H1 (cell line): ENCODE data around the gene ADCY7. TPM values are rescaled to one million over a fixed set of nuclear protein-coding genes. Genes with fewer than 3 reads are reported as not detected.

Source experiments
- CTCF ChIA-PET: fragments of 300-600 bp; sonication (Branson Sonifier 250); formaldehyde crosslinking; loops from one replicate; lab custom pipeline; 2021; ENCODE audit not compliant: partially characterized antibody; lab: Charles Lee
- POLR2A ChIA-PET: fragments of 300-600 bp; sonication (Branson Sonifier 250); formaldehyde crosslinking; loops from one replicate; lab custom pipeline; 2021; ENCODE audit warnings: inconsistent platforms; ENCODE audit not compliant: partially characterized antibody; lab: Charles Lee
- DNase-seq, 2 experiments: peaks; one replicate each; pipeline versions ENCODE4 v3.0.0 to v3.0.0-alpha.2; 2010 to 2022; ENCODE audit warnings: low spot score in 2 of 2, low read depth in 1 of 2, mixed read lengths in 1 of 2
- FAIRE-seq: peaks from 2 replicates; lab custom pipeline; 2011; peaks lifted over from hg19 to GRCh38; lab: Jason Lieb, UNC
- H2AFZ ChIP-seq: 2 replicates; pipeline ENCODE4 v1.8.1; 2012; ENCODE audit warnings: low read length, inconsistent platforms
- H2AK5ac ChIP-seq: 2 replicates; pipeline ENCODE4 v1.6.1; 2013; ENCODE audit warnings: low read depth, low read length
- H2BK120ac ChIP-seq: replicated peaks from 2 replicates; pipeline ENCODE3; 2013; ENCODE audit warnings: low read depth, low read length, inconsistent platforms
- H2BK12ac ChIP-seq: 2 replicates; pipeline ENCODE4 v1.6.1; 2013; ENCODE audit warnings: low read depth, low read length
- H2BK15ac ChIP-seq: 2 replicates; pipeline ENCODE4 v1.6.1; 2013; ENCODE audit warnings: low read length
- H2BK20ac ChIP-seq: 2 replicates; pipeline ENCODE4 v1.6.1; 2013; ENCODE audit warnings: low read length
- H2BK5ac ChIP-seq: 2 replicates; pipeline ENCODE4 v1.6.1; 2013; ENCODE audit warnings: low read depth, low read length
- H3K14ac ChIP-seq: 2 replicates; pipeline ENCODE4 v1.6.1; 2013; ENCODE audit warnings: inconsistent platforms; ENCODE audit not compliant: insufficient read length
- H3K18ac ChIP-seq: 2 replicates; pipeline ENCODE4 v1.6.1; 2013; ENCODE audit warnings: low read length; ENCODE audit errors: extremely low read depth
- H3K23ac ChIP-seq: 2 replicates; pipeline ENCODE4 v1.6.1; 2013; ENCODE audit warnings: inconsistent platforms; ENCODE audit not compliant: insufficient read length
- H3K23me2 ChIP-seq: 2 replicates; pipeline ENCODE4 v1.6.1; 2013; ENCODE audit warnings: low read depth, low read length
- H3K27ac ChIP-seq: 2 replicates; pipeline ENCODE4 v1.6.1; 2011; ENCODE audit warnings: low read depth, low read length, inconsistent platforms
- H3K27me3 ChIP-seq, 4 experiments: replicated peaks in 1 of 4; 1 replicate in 1 of 4; 2 replicates in 3 of 4; pipeline versions ENCODE4 v1.6.1 to v1.8.1; 2011 to 2013; ENCODE audit warnings: low read length in 3 of 4, mild to moderate bottlenecking in 3 of 4, inconsistent platforms in 2 of 4, mixed read lengths in 2 of 4, moderate library complexity in 1 of 4; ENCODE audit not compliant: control insufficient read depth in 3 of 4, insufficient read depth in 3 of 4; ENCODE audit errors: extremely low read depth in 1 of 4
- H3K36me3 ChIP-seq, 4 experiments: 2 replicates each; pipeline versions ENCODE4 v1.6.1 to v1.8.1; 2011 to 2013; ENCODE audit warnings: mild to moderate bottlenecking in 4 of 4, low read length in 3 of 4, moderate library complexity in 2 of 4, control low read depth in 1 of 4, inconsistent platforms in 1 of 4; ENCODE audit not compliant: insufficient read depth in 4 of 4, control insufficient read depth in 2 of 4
- H3K4ac ChIP-seq: replicated peaks from 2 replicates; pipeline ENCODE3; 2013; ENCODE audit warnings: low read length, low read depth, mixed read lengths, inconsistent platforms; ENCODE audit not compliant: insufficient read length
- H3K4me1 ChIP-seq, 4 experiments: replicated peaks in 1 of 4; 1 replicate in 1 of 4; 2 replicates in 3 of 4; pipeline versions ENCODE4 v1.6.1 to v1.8.1; 2011 to 2013; ENCODE audit warnings: low read length in 3 of 4, inconsistent platforms in 2 of 4, mixed read lengths in 1 of 4; ENCODE audit not compliant: insufficient read depth in 4 of 4, control insufficient read depth in 3 of 4
- H3K4me2 ChIP-seq, 2 experiments: 2 replicates each; pipeline versions ENCODE4 v1.6.1 to v1.8.1; 2011 to 2013; ENCODE audit warnings: low read depth in 2 of 2, low read length in 2 of 2, control low read depth in 1 of 2, inconsistent platforms in 1 of 2, mild to moderate bottlenecking in 1 of 2; ENCODE audit not compliant: insufficient read depth in 1 of 2
- H3K4me3 ChIP-seq, 4 experiments: fragments of 200-600, 300-600 bp in 1 of 4; sonication (generic), shearing (Covaris generic), sonication (Bioruptor Twin) in 1 of 4; 2 replicates each; pipeline versions ENCODE4 v1.5.1 to v1.8.1; 2011 to 2016; ENCODE audit warnings: low read length in 4 of 4, low read depth in 3 of 4, control low read depth in 2 of 4, inconsistent platforms in 2 of 4, mild to moderate bottlenecking in 2 of 4, mixed read lengths in 1 of 4, moderate library complexity in 1 of 4; ENCODE audit not compliant: insufficient read depth in 2 of 4; ENCODE audit errors: extremely low read depth in 1 of 4
- H3K56ac ChIP-seq: replicated peaks from 2 replicates; pipeline ENCODE3; 2013; ENCODE audit warnings: low read depth, mild to moderate bottlenecking, mixed read lengths, low read length, inconsistent platforms; ENCODE audit not compliant: insufficient read length
- H3K79me1 ChIP-seq: 2 replicates; pipeline ENCODE4 v1.6.1; 2013; ENCODE audit warnings: low read depth, low read length, control low read depth
- H3K79me2 ChIP-seq, 2 experiments: 2 replicates each; pipeline versions ENCODE4 v1.6.1 to v1.8.1; 2012 to 2013; ENCODE audit warnings: low read length in 2 of 2, mild to moderate bottlenecking in 2 of 2, inconsistent platforms in 1 of 2; ENCODE audit not compliant: insufficient read depth in 2 of 2, control insufficient read depth in 1 of 2
- H3K9ac ChIP-seq, 4 experiments: replicated peaks in 1 of 4; 1 replicate in 1 of 4; 2 replicates in 3 of 4; pipeline versions ENCODE4 v1.6.1 to v1.8.1; 2011 to 2013; ENCODE audit warnings: low read depth in 3 of 4, low read length in 3 of 4, control low read depth in 2 of 4, mild to moderate bottlenecking in 2 of 4, moderate library complexity in 2 of 4, inconsistent platforms in 1 of 4; ENCODE audit errors: extremely low read depth in 1 of 4
- H3K9me3 ChIP-seq, 2 experiments: 2 replicates each; pipeline versions ENCODE4 v1.6.1 to v1.8.1; 2012 to 2013; ENCODE audit warnings: mild to moderate bottlenecking in 2 of 2, moderate library complexity in 2 of 2, control low read depth in 1 of 2, inconsistent platforms in 1 of 2, low read depth in 1 of 2, low read length in 1 of 2, mixed read lengths in 1 of 2; ENCODE audit not compliant: insufficient read depth in 2 of 2
- H4K20me1 ChIP-seq, 2 experiments: replicated peaks in 1 of 2; 2 replicates each; pipeline versions ENCODE3 to v1.8.1; 2011 to 2013; ENCODE audit warnings: inconsistent platforms in 2 of 2, low read length in 2 of 2, mild to moderate bottlenecking in 1 of 2; ENCODE audit not compliant: insufficient read depth in 2 of 2, control insufficient read depth in 1 of 2
- H4K5ac ChIP-seq: 2 replicates; pipeline ENCODE4 v1.6.1; 2013; ENCODE audit warnings: low read length, low read depth, mixed read lengths, inconsistent platforms; ENCODE audit not compliant: insufficient read length
- H4K8ac ChIP-seq: 2 replicates; pipeline ENCODE4 v1.8.0; 2013; ENCODE audit warnings: mild to moderate bottlenecking, moderate library complexity, low read length, inconsistent platforms; ENCODE audit not compliant: insufficient read depth; ENCODE audit errors: extremely low read depth
- H4K91ac ChIP-seq: replicated peaks from 2 replicates; pipeline ENCODE3; 2013; ENCODE audit warnings: low read length, mixed read lengths, inconsistent platforms; ENCODE audit not compliant: insufficient read length
- ASH2L ChIP-seq: fragments of 200-600, 300-600 bp; sonication (generic); IDR thresholded peaks from one replicate; pipeline ENCODE4 v1.7.1; 2017; ENCODE audit warnings: low read length
- CHD1 ChIP-seq: IDR thresholded peaks from 2 replicates; pipeline ENCODE4 v1.6.1; 2012; ENCODE audit warnings: low read depth, low read length, improper control_type of control experiment
- EZH2 ChIP-seq: fragments of 200-600 bp; sonication (generic); IDR thresholded peaks from 2 replicates; pipeline ENCODE4 v1.7.1; 2012; ENCODE audit warnings: low read depth, mild to moderate bottlenecking, moderate library complexity, low read length, inconsistent platforms; ENCODE audit not compliant: severe bottlenecking
- GABPA ChIP-seq: IDR thresholded peaks from 2 replicates; pipeline ENCODE4 v1.6.1; 2011; ENCODE audit warnings: mild to moderate bottlenecking, low read length, moderate library complexity, borderline replicate concordance; ENCODE audit not compliant: insufficient read depth
- KDM5A ChIP-seq: fragments of 200-600 bp; IDR thresholded peaks from 2 replicates; pipeline ENCODE4 v1.7.1; 2012; ENCODE audit warnings: mild to moderate bottlenecking, low read length, inconsistent platforms, mixed read lengths
- RAD21 ChIP-seq, 2 experiments: IDR thresholded peaks in 1 of 2; conservative IDR thresholded peaks in 1 of 2; 2 replicates each; pipeline ENCODE4 v1.6.1; 2011; ENCODE audit warnings: low read depth in 2 of 2, low read length in 2 of 2, improper control_type of control experiment in 1 of 2, inconsistent platforms in 1 of 2, mild to moderate bottlenecking in 1 of 2, moderate library complexity in 1 of 2
- RFX5 ChIP-seq: IDR thresholded peaks from 2 replicates; pipeline ENCODE4 v1.6.1; 2011; ENCODE audit warnings: low read depth, low read length, improper control_type of control experiment, borderline replicate concordance
- SIX5 ChIP-seq: IDR thresholded peaks from 2 replicates; pipeline ENCODE4 v1.6.1; 2011; ENCODE audit warnings: mild to moderate bottlenecking, low read depth, low read length
- TAF1 ChIP-seq: IDR thresholded peaks from 2 replicates; pipeline ENCODE4 v1.6.1; 2011; ENCODE audit warnings: mild to moderate bottlenecking, low read depth, low read length
- TEAD4 ChIP-seq: IDR thresholded peaks from 2 replicates; pipeline ENCODE4 v1.6.1; 2012; ENCODE audit warnings: low read depth, low read length, inconsistent platforms, mixed read lengths
- YY1 ChIP-seq: IDR thresholded peaks from 2 replicates; pipeline ENCODE4 v1.6.1; 2011; ENCODE audit warnings: low read depth, mild to moderate bottlenecking, low read length
- WGBS, 2 experiments: shearing (Covaris generic) in 1 of 2; methylation state at CpG; one replicate each; pipeline versions ENCODE4 v1.1.6 to v1.1.7; 2013 to 2015; ENCODE audit warnings: low lambda C conversion rate in 2 of 2, mixed read lengths in 2 of 2, inconsistent platforms in 1 of 2, low coverage in 1 of 2, missing lambda C conversion rate in 1 of 2; ENCODE audit not compliant: insufficient replicate concordance in 2 of 2, insufficient coverage in 1 of 2, insufficient read length in 1 of 2; ENCODE audit errors: extremely low coverage in 1 of 2, missing lambda C conversion rate in 1 of 2; 5-methylcytosine and 5-hydroxymethylcytosine counted together
- polyA plus RNA-seq, 7 experiments: library from polyadenylated mRNA; depleted of rRNA in 3 of 7; stranded (reverse) in 5 of 7; unstranded in 2 of 7; fragments of >200 nt in 5 of 7; fragments of 200-250 nt in 2 of 7; gene quantifications; 1 replicate in 5 of 7; 2 replicates in 1 of 7; 4 replicates in 1 of 7; pipeline versions ENCODE4 v1.2.1 to v1.2.3, GENCODE V29; 2011 to 2013; ENCODE audit warnings: missing spikeins in 2 of 7, mixed read lengths in 2 of 7
- total RNA-seq: library from RNA; stranded (reverse); fragmentation: NEBNext Ultra II Directional; extraction: Animal tissue kit (Norgen Biotek cat#: 25700); gene quantifications from 2 replicates; pipeline ENCODE4 v1.2.1, GENCODE V29; 2021
- TF ChIP-seq, protein P1 (sequence below): IDR thresholded peaks from 2 replicates; pipeline ENCODE4 v1.6.1; 2011; ENCODE audit warnings: low read length, improper control_type of control experiment

Gene ADCY7
- total and polyA plus RNA-seq, 2 of the 8 experiments (the other 6 are each of a cell fraction or from before 2014, with no cell fraction given) = 2.4 to 5.1 TPM

DNA sequence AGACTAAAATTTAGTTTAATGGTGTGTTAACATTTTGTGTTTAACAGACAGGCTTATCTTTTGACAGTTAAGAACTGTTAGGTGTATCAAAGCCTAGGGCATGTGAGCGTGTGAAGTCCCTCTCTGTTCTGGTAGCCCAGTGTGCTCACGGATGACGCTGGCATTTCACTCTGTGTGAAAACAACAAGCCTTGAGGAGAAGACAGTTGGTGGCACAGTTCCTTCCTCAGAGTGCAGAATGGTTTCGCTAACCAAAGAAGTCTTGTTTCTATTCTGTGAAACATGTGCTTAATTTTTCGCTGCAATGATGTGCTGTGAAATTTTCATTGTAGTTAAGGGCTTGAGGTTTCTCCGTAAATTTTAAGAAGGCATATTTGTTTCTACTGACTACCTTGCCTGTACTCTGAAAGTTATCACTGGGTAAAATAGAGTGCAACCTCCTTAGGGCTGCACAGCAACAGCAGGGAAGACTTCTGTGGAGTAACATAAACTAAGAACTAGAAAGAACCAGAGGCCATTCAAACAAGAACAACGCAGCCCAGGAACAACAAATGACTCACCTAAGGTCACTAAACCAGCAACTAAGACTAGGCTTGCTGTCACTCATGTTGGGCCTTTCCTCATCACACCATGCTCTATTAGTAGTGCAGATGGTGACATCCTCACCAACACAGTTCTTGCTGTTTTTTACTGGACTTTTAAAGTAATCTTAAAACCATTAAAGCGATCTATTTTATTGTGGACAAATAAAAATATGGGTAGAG, 69.0 kb downstream of the ADCY7 start:
- Histone ChIP-seq H3K27ac (no peak overlapping the region), H3K14ac (no peak overlapping the region)
- DNase-seq = no peak
- no peak for TF ChIP-seq RFX5
- TF ChIP-seq, protein P1, sequence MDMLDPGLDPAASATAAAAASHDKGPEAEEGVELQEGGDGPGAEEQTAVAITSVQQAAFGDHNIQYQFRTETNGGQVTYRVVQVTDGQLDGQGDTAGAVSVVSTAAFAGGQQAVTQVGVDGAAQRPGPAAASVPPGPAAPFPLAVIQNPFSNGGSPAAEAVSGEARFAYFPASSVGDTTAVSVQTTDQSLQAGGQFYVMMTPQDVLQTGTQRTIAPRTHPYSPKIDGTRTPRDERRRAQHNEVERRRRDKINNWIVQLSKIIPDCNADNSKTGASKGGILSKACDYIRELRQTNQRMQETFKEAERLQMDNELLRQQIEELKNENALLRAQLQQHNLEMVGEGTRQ = no peak
- no peak for TF ChIP-seq SIX5
- no peak for TF ChIP-seq KDM5A
- no peak for TF ChIP-seq ASH2L
- no peak for TF ChIP-seq TEAD4
- no peak for TF ChIP-seq TAF1
- TF ChIP-seq GABPA = no peak
- TF ChIP-seq YY1 = no peak
- no peak for TF ChIP-seq RAD21 (IDR thresholded peaks at IDR 0.05 in 1 of 2, conservative IDR thresholded peaks at IDR 0.05 in 1 of 2; ENCODE audit: low read depth in 2 of 2, low read length in 2 of 2)
- no peak for TF ChIP-seq CHD1
- TF ChIP-seq EZH2 = no peak

More for the DNA sequence above, 69.0 kb downstream of the ADCY7 start:
- H3K18ac ChIP-seq = no peak overlapping the region
- H3K4me2 ChIP-seq = no peak overlapping the region
- H2BK12ac ChIP-seq = no peak overlapping the region
- H3K4me1 ChIP-seq = no peaks in the 10 kb centered on the region
- no peak overlapping the region for H2AFZ ChIP-seq
- no peak overlapping the region for H3K9ac ChIP-seq
- no peak overlapping the region for H3K23ac ChIP-seq
- no peak overlapping the region for H4K8ac ChIP-seq
- no peak overlapping the region for H3K56ac ChIP-seq
- 90% methylated on average over 8 of the region's 8 CpGs; no CpG with 5 or more reads in 1 of the 2 experiments for WGBS, 2 experiments
- no peak overlapping the region for H2AK5ac ChIP-seq
- no peaks in the 10 kb centered on the region for H3K9me3 ChIP-seq
- H4K20me1 ChIP-seq = peaks cover 1 to 3% of the 10 kb centered on the region in 2 experiments
- H3K4me3 ChIP-seq = no peak overlapping the region
- H3K4ac ChIP-seq = no peak overlapping the region
- no peaks in the 10 kb centered on the region for H3K79me1 ChIP-seq
- H3K23me2 ChIP-seq = no peaks in the 10 kb centered on the region
- no peak overlapping the region for H2BK20ac ChIP-seq
- no peak overlapping the region for H4K5ac ChIP-seq
- H2BK5ac ChIP-seq = no peak overlapping the region
- ChIA-PET CTCF (no interaction called here), POLR2A (no interaction called here)
- H2BK120ac ChIP-seq = no peak overlapping the region
- FAIRE-seq = no peak
- H3K79me2 ChIP-seq = peaks cover 0 to 7% of the 10 kb centered on the region in 2 experiments; a peak in 1 of 4 replicates
- no peaks in the 10 kb centered on the region for H3K27me3 ChIP-seq
- H2BK15ac ChIP-seq = no peak overlapping the region
- H3K36me3 ChIP-seq = peaks cover 4 to 44% (median 15%) of the 10 kb centered on the region in 4 experiments
- no peak overlapping the region for H4K91ac ChIP-seq
